ENCODE measurements around the gene DPP10. TPM values are rescaled to one million over a fixed set of nuclear protein-coding genes. Genes with fewer than 3 reads are reported as not detected.

DPP10 gene
- total RNA-seq, 1 donor from 2014 or later = 2.1 TPM

GRCh38 chr2:115757286-115757685 is 1314.8 kb downstream of the DPP10 start:
- no peaks in the 10 kb centered on the region for H3K4me1 Mint-ChIP-seq
- no peak for TF ChIP-seq CTCF (conservative IDR thresholded peaks at IDR 0.05)
- peaks cover 2% of the 10 kb centered on the region for H3K9me3 Mint-ChIP-seq
- H3K27ac Mint-ChIP-seq (ENCODE audit: unreplicated experiment) = no peak overlapping the region
- no peaks in the 10 kb centered on the region for H3K36me3 Mint-ChIP-seq (ENCODE audit: low read depth)
- H3K27me3 Mint-ChIP-seq (ENCODE audit: low read depth) = no peaks in the 10 kb centered on the region
- H3K4me3 Mint-ChIP-seq = no peak overlapping the region
- DNase-seq (ENCODE audit: low read depth, low spot score) = no peak

GRCh38 chr2:115763601-115764000 is 1321.2 kb downstream of the DPP10 start:
- H3K27ac Mint-ChIP-seq (ENCODE audit: unreplicated experiment) = no peak overlapping the region
- peaks cover 6% of the 10 kb centered on the region for H3K4me1 Mint-ChIP-seq
- TF ChIP-seq CTCF (conservative IDR thresholded peaks at IDR 0.05) = no peak
- H3K36me3 Mint-ChIP-seq (ENCODE audit: low read depth) = no peaks in the 10 kb centered on the region
- H3K9me3 Mint-ChIP-seq = peaks cover 2% of the 10 kb centered on the region
- H3K27me3 Mint-ChIP-seq (ENCODE audit: low read depth) = no peaks in the 10 kb centered on the region
- H3K4me3 Mint-ChIP-seq = no peak overlapping the region
- no peak for DNase-seq (ENCODE audit: low read depth, low spot score)

- H3K27ac Mint-ChIP-seq (ENCODE audit: unreplicated experiment) = no peak overlapping the region
- H3K4me1 Mint-ChIP-seq = no peaks in the 10 kb centered on the region
- DNase-seq (ENCODE audit: low read depth, low spot score) = no peak
- no peaks in the 10 kb centered on the region for H3K9me3 Mint-ChIP-seq
- TF ChIP-seq CTCF (conservative IDR thresholded peaks at IDR 0.05) = no peak
- no peaks in the 10 kb centered on the region for H3K36me3 Mint-ChIP-seq (ENCODE audit: low read depth)
- H3K4me3 Mint-ChIP-seq = no peak overlapping the region
- no peaks in the 10 kb centered on the region for H3K27me3 Mint-ChIP-seq (ENCODE audit: low read depth)
These were observed 1329.1 kb downstream of the DPP10 start for GRCh38 chr2:115771516-115771915.

- Mint-ChIP-seq H3K4me3 (no peak overlapping the region), H3K9me3 (no peaks in the 10 kb centered on the region), H3K4me1 (no peaks in the 10 kb centered on the region), H3K27me3 (ENCODE audit: low read depth) (no peaks in the 10 kb centered on the region), H3K36me3 (ENCODE audit: low read depth) (no peaks in the 10 kb centered on the region), H3K27ac (ENCODE audit: unreplicated experiment) (no peak overlapping the region)
- DNase-seq (ENCODE audit: low read depth, low spot score) = no peak
- TF ChIP-seq CTCF (conservative IDR thresholded peaks at IDR 0.05) = no peak
These were observed 1331.9 kb downstream of the DPP10 start for GRCh38 chr2:115774361-115774760.

GRCh38 chr2:115779085-115779632 is 1336.7 kb downstream of the DPP10 start:
- no peak for TF ChIP-seq CTCF (conservative IDR thresholded peaks at IDR 0.05)
- Mint-ChIP-seq H3K27ac (ENCODE audit: unreplicated experiment) (no peak overlapping the region), H3K4me3 (no peak overlapping the region), H3K4me1 (no peaks in the 10 kb centered on the region), H3K27me3 (ENCODE audit: low read depth) (no peaks in the 10 kb centered on the region), H3K9me3 (no peaks in the 10 kb centered on the region), H3K36me3 (ENCODE audit: low read depth) (no peaks in the 10 kb centered on the region)
- DNase-seq (ENCODE audit: low read depth, low spot score) = no peak
